Hepatocyte (in vitro differentiated cells): ENCODE results near the gene TWIST1.

ENCODE experiments used
- EZH2 ChIP-seq: fragments of 200-600 bp; sonication (generic); IDR thresholded peaks from 2 replicates; pipeline ENCODE4 v1.6.1; 2016; ENCODE audit warnings: antibody characterized with exemption, mild to moderate bottlenecking, borderline replicate concordance
- EZH2phosphoT487 ChIP-seq: fragments of 200-600 bp; sonication (generic); IDR thresholded peaks from one replicate; pipeline ENCODE4 v1.6.1; 2018; ENCODE audit warnings: antibody characterized with exemption, mild to moderate bottlenecking, low read depth, moderate library complexity; ENCODE audit not compliant: unreplicated experiment, severe bottlenecking
- TF ChIP-seq, protein P1 (sequence below): fragments of 200-600 bp; sonication (generic); IDR thresholded peaks from 2 replicates; pipeline ENCODE4 v1.5.1; 2016; ENCODE audit warnings: antibody characterized with exemption, mild to moderate bottlenecking; ENCODE audit not compliant: poor library complexity

GRCh38 chr7:19098510-19098909 is 18.9 kb downstream of the TWIST1 start:
- TF ChIP-seq, protein P1, sequence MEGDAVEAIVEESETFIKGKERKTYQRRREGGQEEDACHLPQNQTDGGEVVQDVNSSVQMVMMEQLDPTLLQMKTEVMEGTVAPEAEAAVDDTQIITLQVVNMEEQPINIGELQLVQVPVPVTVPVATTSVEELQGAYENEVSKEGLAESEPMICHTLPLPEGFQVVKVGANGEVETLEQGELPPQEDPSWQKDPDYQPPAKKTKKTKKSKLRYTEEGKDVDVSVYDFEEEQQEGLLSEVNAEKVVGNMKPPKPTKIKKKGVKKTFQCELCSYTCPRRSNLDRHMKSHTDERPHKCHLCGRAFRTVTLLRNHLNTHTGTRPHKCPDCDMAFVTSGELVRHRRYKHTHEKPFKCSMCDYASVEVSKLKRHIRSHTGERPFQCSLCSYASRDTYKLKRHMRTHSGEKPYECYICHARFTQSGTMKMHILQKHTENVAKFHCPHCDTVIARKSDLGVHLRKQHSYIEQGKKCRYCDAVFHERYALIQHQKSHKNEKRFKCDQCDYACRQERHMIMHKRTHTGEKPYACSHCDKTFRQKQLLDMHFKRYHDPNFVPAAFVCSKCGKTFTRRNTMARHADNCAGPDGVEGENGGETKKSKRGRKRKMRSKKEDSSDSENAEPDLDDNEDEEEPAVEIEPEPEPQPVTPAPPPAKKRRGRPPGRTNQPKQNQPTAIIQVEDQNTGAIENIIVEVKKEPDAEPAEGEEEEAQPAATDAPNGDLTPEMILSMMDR, result no peak
- no peak for TF ChIP-seq EZH2
- no peak for TF ChIP-seq EZH2phosphoT487
